Stimulated activated CD4-positive, alpha-beta T cell treated with anti-CD3 and anti-CD28 coated beads, TNF-alpha, amount 100 ng/mL, for 1 hour (primary cell): ENCODE results near the gene HSPG2.
A peak's percentile ranks its signal among the peaks of the same experiment; 100 is the strongest.
"Not testable (repeated sequence)": the region's sequence is repeated elsewhere in the genome, so short reads cannot be mapped to it uniquely, and the experiment has no call there.

ENCODE experiments used
- DNase-seq, 3 donors: peaks; one replicate each; pipeline ENCODE4 v3.0.0-alpha.2; 2020; ENCODE audit warnings: low read depth in 3 of 3, low spot score in 1 of 3

Gene HSPG2

DNA sequence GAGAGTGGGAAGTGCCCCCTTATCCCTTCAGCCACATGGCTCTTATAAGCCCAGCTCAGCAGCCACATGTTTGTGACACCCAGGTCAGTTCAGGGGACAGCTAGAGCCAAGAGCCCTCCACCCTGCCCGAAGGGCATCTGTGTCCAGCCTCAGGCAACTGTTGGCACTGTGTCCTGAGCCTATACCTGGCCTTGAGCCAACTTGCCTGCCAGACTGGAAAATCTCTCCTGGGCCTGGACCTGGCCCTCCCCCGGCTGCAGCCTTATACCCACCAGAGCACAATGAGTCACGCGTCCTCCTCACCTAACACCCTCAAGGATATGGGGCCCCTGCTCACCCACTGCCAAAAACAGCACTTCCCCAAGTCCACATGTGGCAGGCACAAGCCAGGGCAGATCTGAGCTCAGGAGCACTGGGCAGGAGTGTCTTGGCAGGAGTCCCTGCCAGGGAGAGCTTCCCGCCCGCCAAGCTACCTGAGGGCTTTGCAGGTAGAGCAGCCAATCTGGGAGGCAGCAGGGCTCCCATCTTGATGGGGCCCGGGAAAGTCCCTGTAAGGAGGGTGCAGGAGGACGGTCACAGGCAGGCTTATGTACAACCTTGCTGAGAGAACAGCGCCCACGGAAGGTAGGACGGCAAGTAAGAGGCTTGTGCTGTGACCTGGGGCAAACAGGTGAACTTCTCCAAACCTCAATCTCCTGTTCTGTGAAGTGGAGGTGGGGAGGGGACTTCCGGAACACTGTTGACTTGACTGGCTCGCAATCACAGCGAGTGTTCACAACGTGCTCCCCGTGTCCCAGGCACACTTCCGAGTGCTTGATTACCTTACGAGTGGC is 19.8 kb upstream of the HSPG2 start:
- peak; percentile 12 to 34 (median 24) for DNase-seq

DNA sequence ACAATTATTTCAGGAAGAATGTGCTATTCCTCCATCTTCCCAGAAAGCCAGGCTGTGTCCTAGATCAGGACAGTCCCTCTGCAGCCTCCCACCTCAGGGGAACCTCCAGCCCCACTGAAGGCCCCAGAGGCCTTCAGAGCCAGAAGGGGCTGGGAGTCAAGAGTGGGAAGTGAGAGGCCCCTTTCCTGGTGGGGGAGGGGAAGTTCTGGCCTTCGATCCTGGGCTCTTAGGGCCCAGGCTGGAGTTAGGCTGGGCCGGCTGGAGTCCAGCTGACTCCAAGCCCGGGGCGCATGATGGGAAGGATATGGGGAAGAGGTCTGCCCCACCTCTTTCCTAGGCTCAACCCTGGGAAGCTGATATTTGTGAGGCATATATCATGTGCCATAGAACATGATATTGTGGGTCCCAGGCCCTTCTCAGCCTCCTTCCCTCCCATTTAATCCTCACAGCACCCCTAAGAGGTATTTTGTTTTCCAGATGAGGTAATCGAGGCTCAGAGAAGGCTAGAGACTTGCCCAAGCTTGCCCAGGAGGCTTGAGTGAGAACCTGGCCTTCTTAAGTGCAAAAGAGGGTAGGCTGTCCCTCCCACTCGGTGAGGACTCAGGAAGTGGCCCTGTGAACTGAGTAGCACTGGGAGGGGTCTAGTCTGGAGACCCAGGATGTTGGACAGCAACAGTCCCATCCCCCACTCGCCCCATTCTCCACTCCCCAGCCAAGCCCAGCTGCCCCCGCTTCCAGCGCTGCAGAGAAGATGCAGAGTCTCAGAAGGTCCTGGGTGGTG is 18.6 kb upstream of the HSPG2 start:
- no peak for DNase-seq

DNA sequence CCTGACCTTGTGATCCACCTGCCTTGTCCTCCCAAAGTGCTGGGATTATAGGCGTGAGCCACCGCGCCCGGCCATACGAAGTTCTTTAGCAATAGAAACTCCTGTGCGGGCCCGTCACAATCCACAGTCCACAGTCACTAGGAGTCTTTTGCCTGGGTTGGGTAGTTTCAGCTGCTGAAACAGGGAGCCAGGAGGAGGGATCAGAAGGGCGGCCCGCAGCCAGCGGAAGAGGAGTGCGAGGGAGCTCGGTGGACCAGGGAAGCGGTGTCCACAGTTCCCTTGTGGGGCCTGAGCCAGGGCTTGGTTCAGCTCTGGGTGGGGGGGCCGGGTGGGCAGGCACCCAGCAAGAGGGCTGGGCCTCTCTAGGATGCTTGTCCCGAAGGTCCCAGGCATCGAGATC is 17.9 kb upstream of the HSPG2 start:
- no peak for DNase-seq

DNA sequence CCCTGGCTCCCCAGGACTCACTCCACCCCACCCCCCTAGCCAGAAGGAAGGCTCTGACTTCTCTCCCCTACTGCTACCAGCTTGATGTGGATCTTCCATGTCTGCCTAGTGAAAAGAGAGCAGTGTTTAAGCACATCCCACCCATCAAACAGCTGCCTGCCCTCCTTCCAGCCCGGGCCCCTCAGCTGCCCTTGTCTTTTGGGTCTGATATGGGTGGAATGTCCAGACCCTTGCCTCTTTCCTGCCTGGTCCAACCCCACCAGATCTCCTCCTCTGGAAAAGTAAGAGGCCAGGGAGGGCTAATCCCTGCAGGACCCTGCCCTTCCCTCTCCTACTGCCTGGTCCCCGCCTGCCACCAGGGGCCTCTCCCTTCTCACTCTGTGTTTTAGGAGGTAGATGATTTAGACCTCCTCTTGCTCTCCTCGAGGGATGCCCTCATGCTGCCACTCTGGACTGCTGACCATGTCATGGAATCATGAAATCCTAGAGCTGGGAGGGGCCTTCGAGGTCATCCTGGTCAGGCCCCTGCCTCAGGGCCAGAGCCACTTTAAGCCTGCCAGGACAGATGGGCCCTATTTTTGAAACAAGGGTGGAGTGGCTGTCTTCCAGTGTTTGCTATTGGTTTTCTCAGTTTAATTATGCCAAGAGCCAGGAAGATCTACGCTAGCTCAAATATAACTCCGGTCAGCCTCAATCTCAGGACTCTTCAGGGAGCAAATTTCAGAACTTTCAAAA is 15.8 kb upstream of the HSPG2 start:
- DNase-seq, result no peak

DNA sequence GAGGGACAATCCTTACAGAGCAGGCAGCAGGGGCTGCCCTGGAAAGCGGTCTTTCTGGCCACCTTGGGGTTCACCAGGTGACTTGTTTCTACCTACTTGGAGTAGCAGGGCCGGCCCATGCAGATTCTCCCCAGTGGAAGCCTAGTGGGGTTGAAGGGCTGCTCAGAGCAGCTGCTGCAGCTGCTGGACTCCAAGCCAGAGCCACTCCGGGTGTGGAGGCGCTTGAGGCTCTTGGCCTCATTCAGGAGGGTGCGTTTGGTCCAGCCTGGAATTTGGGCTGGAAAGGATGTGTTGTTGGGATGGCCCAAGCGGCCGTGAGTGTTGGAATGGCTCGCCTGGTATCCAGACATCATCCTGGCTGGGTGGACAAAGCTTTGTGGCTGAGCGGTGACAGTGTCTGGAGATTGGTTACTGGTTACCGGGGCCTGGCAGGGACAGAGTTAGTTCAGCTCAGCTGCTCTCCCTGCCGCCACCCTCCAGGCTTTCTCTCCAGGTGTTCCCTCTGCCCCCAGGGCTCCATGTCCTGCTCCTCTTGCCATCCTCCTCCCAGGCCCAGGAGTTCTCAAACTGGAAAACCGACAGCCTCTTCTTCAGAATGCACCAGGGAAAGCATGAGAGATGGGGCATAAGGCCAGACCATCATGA is 14.2 kb upstream of the HSPG2 start:
- DNase-seq, result no peak

DNA sequence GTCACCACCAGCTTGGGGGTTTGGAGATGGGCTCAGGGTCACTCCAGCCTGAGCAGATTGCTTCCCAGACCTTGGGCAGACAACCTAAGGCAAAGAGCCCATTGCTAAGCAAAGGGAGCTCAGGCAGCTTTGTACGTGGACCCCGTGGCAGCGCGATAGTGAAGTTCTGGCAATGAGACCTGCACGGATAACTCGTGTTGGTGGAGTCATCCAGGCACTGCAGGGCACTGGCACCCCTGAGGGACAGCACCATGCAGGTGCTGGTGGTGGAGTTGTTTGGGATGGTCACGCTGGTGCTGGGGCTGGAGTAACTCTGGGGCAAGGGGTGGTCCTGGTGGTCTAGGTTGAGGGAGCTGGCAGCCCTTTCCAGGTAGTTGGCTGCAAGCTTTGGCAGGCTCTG is 13.6 kb upstream of the HSPG2 start:
- DNase-seq, result no peak

DNA sequence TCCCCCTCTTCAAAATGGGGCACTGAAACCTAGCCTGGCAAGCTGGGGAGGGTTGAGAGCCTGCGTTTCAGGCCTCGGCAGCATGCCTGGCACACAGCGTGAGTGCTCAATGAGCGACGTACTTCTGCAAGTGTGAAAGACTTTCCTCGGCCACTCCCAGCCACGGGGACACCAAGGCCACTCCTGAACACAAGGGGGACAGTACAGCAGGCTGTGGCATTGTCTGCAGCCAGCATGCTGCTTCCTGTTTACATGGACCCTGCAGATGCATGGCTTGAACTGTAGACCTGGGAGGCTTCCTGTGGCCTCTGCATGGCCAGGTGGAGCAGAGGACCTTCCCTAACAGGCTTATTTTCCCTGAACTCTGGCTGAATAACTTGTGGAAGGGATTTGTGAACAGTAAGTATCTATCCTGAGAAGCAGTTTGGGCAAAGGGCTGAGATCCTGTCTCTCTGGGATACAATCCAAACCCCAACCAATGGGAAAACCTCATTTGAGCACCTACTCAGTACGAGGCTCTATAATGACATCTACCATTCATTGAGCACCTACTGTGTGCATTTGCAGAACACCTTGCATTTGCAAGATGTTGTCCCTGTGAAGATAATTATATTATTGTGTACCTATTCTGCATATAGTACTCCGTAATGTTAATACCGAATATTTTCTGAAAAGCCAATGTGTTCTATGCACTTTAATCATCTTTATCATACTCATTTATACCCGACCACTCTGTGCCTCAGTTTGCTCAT is 9.9 kb upstream of the HSPG2 start:
- DNase-seq, result no peak

DNA sequence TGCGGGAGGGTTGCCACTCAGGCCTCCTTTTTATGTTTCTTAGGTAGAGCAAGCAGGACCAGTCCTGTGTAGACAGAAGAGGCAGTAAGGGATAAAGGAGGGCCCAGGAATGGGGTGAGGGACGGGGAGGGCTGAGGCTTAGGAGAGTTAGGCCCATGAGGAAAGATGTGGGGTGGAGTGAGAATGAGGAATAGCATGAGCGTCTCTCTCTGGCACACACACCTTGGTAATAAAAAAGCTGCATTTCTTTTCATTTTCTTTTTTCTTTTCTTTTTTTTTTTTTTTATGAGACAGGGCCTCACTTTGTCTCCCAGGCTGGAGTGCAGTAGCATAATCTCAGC is 7.6 kb upstream of the HSPG2 start:
- DNase-seq, result no peak

DNA sequence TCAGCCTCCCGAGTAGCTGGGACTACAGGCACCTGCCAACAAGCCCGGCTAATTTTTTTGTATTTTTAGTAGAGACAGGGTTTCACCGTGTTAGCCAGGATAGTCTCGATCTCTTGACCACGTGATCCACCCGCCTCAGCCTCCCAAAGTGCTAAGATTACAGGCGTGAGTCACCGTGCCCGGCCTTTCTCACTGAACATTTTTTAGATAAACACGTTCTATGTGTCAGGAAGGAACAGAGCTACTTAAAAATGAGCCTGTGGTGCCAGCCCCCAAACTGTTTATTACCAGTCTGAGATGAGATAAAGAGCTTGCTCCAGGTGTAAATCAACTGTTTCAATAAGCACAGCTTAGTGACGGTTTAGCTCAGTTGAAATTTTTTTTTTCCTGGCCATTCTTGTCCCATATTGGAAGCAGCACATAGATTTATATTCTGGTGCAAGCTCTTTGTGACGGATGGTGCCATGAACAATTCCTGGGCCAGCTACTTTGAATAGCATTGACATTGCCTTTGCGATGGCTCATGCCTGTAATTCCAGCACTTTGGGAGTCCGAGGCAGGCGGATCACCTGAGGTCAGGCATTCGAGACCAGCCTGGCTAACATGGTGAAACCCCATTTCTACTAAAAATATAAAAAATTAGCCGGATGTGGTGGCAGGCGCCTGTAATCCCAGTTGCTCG is 6.0 kb upstream of the HSPG2 start:
- DNase-seq, result not testable (repeated sequence)

DNA sequence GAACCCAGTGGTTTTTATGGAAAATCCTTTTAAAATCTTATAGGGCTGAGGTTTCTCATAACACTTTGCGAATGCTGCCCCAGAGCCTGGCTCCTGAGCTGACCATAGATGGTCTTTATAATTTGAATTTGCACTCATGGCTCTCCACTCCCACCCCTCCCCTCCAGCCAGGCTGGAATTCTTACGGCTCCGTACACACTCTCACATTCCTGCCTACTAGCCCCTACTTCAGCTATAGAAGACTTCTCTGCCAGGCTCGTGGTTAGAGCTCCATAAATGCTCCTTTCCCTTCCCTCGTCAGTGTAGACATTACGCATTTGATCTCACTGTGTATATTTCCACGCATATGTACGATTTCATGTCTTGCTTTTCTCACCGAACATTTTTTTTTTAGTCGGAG is 5.4 kb upstream of the HSPG2 start:
- no peak for DNase-seq

DNA sequence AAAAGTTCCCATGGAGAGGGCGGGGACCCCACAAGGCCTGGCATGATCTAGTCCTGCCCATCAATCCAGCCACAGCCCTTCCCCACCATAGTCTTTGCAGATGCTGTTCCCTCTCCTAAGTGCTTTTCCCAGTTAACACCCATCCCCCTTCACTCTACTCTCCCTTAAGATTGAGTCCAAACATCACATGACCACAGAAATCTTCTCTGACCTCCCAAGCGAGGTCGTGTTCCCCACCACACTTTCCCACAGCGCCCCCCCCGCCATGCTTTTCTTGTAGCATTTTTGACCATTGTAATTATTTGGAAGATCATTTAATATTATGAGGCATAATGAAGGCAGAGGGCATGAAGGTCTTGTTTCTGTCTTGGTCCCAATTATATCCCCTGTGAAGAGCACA is 4.3 kb upstream of the HSPG2 start:
- DNase-seq, result no peak

DNA sequence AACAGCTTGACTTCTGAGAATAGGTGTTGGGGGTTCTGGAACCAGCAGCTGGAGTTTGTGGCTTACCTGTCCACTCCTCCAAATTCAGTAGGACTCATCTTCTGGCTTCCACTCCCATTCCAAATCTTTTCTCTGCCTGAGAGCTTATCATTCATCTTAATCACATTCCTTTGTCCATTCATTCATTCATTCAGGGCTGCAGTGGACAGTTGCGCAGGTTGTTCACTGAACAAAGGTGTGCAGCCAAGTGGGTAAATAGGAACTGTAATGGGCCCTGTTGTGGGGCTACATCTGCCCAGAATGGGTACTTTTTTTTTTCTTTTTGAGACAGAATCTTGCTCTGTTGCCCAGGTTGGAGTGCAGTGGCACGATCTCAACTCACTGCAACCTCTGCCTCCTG is 3.4 kb upstream of the HSPG2 start:
- DNase-seq, result no peak

DNA sequence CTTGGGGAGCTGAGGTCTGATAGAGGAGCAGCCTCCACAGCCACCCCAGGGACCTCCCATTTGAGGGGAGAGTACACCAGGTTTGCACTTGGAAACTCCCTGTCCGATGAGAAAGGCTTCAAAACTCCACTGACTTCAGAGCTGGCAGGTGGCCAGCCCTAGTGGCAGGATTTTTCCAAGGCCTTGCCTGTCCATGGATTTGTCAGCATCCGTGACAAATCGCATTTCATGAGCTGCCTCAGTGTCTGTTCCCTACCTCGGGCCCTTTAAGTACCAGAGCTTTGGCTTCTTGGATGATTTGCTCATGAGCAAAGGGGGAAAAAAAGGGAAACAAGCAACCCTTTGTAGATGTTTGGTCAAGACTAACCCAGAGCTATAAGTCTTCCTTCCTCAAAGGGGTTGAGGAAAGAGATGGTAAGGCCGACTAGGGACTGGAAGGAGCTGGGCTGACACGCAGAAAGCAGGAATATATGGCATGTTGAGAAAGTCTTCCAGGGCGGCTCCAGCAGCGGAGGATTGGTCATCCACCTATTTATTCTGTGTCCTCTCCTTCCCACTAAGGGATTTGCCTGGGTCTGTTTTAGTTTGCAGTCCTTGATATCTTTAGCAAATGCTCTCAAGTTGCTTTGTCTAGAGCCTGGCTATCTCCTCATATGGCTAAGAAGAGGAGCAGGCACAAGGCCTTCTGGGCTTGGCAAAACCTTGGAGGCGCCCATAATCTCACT is 2.7 kb upstream of the HSPG2 start:
- no peak for DNase-seq

DNA sequence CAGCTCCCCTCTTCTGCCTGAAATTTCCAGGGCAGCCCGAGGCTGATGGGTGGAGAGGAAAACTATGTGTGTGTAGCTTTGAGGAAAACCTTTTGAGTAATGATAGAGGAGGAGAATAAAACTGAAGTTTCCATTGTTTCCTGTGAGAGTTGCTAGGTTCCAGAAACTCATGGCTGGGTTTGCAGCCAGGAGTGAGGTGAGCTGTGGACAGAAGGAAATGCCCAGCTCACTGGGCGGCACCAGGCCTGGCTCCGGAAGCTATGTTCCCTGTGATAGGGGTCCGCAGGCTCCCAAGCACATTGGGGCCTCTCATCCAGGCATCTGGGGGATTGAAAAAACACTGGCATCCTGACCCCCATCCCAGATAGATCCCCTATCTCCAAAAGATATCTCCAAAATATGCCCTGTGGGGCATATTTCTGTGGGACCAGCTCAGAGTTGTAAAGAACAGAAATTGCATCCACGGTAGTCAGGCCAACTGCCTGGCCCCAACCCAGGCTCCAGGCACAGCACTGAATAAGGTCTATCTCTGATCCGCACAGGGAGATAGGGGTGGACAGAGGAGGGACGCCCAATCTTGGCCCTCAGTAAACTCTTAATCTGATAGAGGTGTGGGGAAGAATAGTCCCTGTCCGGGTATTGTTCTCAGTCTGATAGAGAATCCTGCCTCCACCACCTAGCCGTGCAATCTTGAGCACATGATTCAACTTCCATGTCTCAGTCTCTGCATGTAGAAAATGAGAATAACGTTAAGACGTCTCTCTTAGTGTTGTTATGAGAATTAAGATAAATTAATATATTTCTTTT is 1.8 kb upstream of the HSPG2 start:
- no peak for DNase-seq

DNA sequence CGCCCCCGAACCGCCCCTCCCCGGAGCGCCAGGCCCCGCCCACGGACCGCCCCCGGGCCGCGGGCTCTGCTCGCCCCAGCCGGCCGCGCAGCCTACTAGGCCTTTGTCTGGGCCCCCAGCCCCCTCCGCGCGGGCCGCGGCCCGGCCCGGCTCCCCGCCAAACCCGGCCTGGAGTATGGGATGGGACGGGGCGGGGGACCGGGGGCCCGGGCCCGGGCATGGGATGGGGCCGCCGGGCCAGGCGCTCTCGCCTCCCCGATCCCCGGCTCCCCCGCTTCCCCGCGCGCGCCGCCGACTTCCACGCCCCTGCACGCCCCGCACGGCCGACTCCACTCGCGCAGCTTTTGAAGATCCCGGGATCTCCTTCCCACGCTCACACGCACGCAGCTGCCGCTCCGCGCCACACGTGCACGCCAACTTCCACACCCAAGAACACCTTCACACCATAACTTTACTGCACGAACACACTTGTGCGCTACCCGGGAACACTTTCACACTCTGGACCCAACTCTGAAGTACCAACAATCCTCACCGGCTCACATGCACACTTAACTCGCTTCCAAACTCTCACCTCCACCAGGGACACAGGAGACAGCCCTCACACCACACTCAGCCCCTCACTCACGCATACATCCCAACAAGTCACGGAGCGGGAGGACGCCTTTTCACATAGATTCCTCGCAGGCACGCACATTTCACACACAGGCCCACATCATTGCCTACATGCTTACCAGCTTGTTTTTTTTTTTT is 437 bp upstream of the HSPG2 start:
- peak; percentile 31 to 61 (median 45) for DNase-seq

DNA sequence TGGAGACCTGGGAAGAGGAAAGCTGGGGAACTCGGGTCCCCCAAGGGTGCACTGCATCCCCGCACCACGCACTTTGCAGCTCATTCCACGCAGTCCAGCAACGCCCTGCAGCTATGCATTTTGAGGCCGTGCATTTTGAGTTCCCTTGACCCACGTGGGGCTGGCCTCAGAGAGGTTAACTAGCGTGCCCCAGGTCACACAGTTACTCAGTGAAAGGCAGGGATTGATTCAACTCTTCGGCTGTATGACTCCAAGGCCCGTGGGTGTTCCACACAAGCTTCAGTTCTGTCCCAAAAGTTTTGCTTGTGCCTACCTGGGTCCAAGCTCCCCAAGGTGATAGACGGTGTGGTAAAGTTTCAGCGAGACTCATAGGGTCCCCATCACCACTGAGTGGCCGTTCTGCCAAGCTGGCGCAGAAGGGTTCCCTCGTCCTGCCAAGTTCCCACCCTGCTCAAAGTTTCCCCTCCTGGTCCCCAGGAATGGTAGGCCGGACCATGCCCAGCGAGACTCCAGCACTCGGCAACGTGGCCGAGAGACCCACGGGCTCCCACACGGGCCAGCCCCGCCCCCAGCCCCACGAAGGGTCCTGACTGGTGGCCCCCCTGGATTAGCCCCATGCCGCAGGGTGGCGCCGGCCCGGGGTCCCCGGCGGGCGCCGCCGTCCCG is 611 bp downstream of the HSPG2 start:
- DNase-seq, result no peak

DNA sequence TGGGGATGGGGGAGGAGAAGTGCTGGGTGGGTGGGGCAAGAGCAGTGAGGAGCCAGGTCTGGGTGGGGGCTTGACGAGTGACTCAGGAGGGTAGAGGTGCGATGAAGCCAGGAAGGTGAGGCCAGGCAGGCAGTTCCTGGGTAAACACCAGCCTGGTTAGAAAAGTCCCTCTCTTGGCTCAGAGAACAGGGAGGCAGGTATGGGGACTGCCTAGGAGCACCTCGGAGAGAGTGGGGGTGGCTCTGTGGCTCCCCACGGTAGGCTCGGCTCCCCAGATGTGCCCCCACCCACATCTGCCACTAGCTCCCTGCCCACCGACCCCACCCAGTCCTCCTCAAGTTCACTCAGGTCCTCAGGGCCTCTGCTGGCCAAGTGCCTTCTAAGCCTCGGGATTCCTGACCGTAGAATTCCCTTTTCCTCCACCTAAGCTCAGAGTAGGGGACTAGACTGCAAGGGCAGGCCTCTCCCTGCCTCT is 1.2 kb downstream of the HSPG2 start:
- DNase-seq, result no peak
